ENCODE data around the gene RBMX2.
"Not testable (repeated sequence)": the region's sequence is repeated elsewhere in the genome, so short reads cannot be mapped to it uniquely, and the experiment has no call there.

RBMX2 gene, protein sequence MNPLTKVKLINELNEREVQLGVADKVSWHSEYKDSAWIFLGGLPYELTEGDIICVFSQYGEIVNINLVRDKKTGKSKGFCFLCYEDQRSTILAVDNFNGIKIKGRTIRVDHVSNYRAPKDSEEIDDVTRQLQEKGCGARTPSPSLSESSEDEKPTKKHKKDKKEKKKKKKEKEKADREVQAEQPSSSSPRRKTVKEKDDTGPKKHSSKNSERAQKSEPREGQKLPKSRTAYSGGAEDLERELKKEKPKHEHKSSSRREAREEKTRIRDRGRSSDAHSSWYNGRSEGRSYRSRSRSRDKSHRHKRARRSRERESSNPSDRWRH
- long read RNA-seq, donor 1, transcript RBMX2-201 (6 exons, 1,528 nt), result major isoform, 5 of 22 reads
- long read RNA-seq, donor 1, partial matches to known transcripts, result 15 of 22 reads
- long read RNA-seq, donor 1, other reads (novel, unspliced or antisense), result 0 of 22 reads
- long read RNA-seq, donor 2, partial matches to known transcripts, result 12 of 18 reads
- long read RNA-seq, donor 2, other reads (novel, unspliced or antisense), result 0 of 18 reads
- long read RNA-seq, donor 3, partial matches to known transcripts, result 7 of 13 reads
- long read RNA-seq, donor 3, other reads (novel, unspliced or antisense), result 0 of 13 reads
- long read RNA-seq, donor 4, partial matches to known transcripts, result 15 of 27 reads
- long read RNA-seq, donor 4, other reads (novel, unspliced or antisense), result 0 of 27 reads
- long read RNA-seq, donor 5, transcript RBMX2-203 (4 exons, 729 nt), result major isoform, 6 of 22 reads
- long read RNA-seq, donor 5, partial matches to known transcripts, result 14 of 22 reads
- long read RNA-seq, donor 5, other reads (novel, unspliced or antisense), result 0 of 22 reads
- long read RNA-seq, donor 6, partial matches to known transcripts, result 9 of 15 reads
- long read RNA-seq, donor 6, other reads (novel, unspliced or antisense), result 0 of 15 reads
- long read RNA-seq, donor 7, transcript RBMX2-201 (6 exons, 1,528 nt), result major isoform, 6 of 35 reads
- long read RNA-seq, donor 7, transcript RBMX2-203 (4 exons, 729 nt), result major isoform, 6 of 35 reads
- long read RNA-seq, donor 7, partial matches to known transcripts, result 21 of 35 reads
- long read RNA-seq, donor 7, other reads (novel, unspliced or antisense), result 0 of 35 reads
- long read RNA-seq, donor 8, transcript RBMX2-203 (4 exons, 729 nt), result major isoform, 6 of 21 reads
- long read RNA-seq, donor 8, partial matches to known transcripts, result 11 of 21 reads
- long read RNA-seq, donor 8, other reads (novel, unspliced or antisense), result 0 of 21 reads

DNA sequence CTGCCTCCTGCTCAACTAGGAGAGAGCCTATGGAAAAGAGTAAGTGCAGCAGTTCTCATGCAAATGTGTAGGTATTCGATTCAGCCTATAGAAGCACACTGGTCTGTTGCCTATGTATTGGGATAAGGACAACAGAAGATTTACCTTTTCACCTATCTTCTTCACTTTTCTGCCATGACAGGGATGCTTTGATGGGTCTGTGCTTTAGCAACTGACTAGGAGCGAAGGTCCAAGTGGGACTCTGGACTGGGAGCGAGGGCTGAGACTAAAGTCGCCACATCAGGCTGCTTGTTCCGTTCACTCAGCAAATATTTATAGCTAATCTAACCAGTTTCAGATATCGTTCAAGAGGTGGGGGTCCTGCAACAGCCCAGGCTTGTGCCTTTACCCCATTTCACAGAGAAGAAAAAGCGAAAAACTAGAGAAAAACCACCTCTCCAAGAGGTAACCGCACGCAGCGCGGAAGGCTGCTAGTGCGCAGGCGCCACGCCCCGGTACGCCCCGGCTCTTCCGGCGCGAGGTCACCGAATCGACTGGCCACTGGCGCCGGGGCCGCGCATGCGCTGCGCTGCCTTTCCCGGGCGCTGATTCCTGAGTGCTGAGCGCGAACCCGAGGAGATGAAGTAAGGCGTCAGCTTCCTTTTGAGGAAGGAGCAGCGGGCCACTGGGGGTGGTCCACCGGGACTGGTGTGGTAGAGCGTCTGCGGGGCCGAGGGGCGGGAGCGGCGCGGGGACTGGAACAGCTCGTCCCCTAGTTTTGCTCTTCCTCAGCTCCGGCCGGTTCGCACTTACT, at the start of gene RBMX2:
Gene RBMX2, plus strand, starts transcription at position 573 of the 793 bp plus-strand sequence. Its CDS starts 46 bp downstream, at position 619.
- peak; percentile 72 for DNase-seq

DNA sequence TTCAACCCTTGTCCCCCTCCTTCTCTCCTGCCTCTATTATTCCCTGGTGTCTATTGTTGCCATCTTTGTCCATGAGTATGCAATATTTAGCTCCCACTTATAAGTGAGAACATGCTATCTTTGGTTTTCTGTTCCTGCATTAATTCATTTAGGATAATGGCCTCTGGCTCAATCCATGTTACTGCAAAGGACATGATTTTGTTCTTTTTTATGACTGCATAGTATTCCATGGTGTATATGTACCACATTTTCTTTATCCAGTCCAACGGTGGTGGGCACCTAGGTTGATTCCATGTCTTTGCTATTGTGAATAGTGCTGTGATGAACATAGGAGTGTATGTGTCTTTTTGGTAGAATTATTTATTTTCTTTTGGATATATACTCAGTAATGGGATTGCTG, 49.7 kb upstream of the RBMX2 start:
- DNase-seq, result not testable (repeated sequence)

DNA sequence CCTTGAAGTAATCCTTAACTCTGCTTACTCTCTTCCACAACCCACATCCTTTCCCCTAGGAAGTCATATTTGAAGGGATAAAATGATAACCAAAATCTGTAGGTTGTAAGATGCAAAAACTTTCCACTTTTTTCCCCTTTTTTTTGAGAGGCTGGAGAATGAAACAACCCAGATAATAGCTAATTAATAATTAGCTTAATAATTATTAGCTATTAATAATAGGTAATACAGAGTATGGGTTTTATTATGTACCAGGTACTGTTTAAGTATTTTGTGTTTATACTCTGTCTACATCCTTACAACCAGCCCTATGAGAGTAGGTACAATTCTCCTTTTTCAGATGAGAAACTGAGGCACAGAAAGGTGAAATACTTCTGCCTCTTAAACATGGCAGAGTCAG, 25.7 kb upstream of the RBMX2 start:
- DNase-seq, result no peak

DNA sequence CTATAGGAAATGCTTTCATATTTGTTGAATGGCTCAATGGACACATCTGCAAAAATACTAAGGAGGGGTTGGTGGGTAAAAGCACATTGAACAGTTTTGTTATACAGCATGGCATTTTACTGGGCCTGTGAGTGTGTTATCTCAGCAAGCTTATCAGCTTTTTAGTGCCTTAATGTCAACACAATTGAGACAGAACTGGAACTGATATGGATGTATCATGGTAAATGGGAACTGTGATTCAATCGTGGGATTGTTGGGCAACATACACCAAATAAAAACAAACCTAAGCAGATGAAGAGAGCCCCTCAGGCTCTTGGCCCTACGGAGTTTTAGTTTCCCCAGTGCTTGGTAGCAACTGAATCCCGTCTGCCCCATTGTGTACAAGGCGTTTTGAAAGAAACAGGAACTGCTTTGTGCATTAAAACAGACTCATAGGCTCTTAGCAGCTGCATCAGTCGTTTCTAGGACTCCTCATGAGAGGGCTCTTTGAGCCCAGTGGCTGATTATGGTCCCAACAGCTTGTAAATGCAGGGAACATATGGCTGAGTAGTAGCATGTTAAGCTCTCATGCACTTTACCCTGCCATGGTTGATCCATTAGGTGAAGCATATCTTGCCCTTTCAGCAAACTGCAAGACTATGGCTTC, 23.6 kb upstream of the RBMX2 start:
- no peak for DNase-seq

DNA sequence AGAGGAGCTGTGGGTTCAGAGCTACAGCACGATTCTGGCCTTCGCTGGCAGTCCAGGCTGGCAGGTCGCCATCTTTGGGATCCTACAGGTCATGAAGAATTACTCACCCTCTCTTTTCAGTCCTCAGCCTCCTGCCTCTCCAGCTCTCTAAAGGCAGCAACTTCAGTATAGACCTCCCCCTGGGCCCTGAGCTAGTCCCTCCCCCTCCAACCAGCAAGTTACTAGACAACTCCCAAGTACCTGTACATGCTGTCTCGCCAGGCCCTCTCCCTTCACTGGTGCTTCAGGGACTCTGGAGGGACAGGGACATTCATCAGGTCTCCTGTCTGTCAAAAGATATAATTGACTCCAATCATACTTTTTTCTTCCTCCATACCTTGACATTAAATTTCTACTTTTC, 16.3 kb upstream of the RBMX2 start, which contains the start of gene GPR119:
Gene GPR119, minus strand, starts transcription at position 155 of the 400 bp plus-strand sequence. CDS start 227 bp downstream, outside the sequence.
- no peak for DNase-seq

DNA sequence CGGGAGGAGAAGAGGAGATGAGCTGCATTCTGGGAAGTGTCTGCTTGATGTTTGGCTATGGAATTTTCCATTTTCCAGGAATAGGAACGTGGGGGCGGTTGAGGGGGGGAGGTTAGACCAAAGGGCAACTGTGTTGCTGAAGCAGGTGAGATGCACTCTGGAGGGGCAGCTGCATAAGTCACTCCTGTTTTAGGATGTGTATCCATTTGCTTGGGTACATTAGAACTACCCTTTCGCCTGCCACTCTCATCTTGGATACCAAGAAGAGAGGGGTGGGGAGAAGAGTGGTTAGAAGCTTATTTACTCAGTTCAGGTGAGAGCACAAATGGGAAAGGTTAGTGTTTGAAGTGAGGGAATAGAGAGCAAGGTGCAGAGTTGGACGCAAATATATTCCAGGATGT, 15.4 kb upstream of the RBMX2 start:
- no peak for DNase-seq

DNA sequence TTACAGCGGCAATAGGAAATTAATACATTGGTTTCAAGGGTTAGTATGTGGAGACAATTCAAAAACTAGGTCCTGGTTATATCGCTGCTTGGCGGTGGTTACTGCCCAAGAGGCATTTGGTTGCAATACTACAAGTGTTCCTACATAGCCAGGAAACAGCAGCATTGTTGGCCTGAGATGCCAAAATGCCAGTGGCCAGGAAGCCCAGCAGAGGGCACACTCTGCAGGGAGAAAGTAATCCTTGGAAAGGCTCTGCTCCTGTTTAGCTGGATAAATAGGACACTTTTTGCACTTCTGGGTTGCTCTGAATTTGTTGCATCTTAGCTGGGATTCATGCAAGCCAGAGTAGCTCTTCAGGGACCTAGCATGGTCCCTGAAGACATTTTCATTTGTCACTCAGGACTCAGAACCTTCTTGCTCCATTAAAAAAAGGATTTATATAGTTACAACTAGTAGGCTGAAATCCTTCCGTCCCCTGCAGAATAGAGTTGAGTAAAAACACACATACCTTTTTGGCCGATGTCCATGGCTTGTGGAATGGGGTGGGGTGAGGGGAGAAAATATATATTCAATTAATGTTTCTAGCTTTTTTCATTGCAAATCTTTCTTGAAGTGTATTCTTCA, 8.2 kb upstream of the RBMX2 start:
- peak; percentile 5 for DNase-seq

DNA sequence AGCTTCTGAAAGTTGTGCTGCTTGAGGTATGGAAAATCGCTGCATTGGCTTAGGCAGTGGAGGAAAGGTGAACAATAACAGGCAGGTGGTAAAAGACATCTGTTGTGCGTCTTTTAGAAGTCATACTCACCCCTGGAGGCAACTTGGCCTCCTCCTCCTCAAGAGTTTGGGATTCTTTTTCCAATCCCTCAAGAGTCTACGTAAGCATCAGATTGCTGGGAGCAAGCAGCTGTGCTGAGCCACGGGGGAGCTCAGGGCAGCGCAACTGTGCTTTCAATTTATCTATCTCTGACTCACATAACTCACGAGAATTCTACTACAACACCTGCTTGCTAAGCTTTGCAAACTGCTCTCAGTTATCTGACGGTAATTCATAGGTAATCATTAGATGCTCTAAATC, 6.4 kb upstream of the RBMX2 start:
- no peak for DNase-seq

DNA sequence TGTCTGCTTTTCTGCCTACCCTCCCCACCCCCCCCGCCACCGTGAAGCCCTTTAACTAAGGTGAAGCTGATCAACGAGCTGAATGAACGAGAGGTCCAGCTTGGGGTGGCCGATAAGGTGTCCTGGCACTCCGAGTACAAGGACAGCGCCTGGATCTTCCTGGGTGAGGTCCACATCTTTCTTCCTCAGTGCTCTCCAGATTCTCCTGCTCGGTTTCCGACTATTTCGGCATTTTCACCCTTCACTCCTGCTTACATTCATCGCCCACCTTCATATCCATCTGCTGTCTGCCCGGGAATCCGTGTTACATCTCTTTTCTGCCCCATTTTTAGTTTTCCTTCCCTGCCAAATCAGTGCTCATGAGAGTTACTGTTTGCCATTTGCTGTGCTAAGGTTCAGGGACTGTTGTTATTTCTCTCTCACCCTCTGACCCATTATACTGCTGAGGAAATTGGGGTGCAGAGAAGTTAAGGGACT, 459 bp downstream of the RBMX2 start:
- no peak for DNase-seq

DNA sequence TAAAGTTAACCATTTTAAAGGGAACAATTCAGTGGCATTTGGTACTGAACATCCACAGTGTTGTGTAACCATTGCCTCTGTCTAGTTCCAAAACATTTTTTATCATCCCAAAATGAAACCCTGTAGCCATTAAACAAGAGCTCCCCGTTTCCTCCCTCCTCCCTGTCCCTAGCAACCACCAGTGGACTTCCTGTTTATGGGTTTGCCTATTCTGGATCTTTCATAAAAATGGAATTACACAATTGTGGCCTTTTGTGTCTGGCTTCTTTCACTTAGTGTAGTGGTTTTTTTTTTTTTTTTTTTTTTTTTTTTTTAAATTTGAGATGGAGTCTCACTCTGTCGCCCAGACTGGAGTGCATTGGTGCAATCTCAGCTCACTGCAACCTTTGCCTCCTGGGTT, 11.6 kb downstream of the RBMX2 start:
- DNase-seq, result no peak

DNA sequence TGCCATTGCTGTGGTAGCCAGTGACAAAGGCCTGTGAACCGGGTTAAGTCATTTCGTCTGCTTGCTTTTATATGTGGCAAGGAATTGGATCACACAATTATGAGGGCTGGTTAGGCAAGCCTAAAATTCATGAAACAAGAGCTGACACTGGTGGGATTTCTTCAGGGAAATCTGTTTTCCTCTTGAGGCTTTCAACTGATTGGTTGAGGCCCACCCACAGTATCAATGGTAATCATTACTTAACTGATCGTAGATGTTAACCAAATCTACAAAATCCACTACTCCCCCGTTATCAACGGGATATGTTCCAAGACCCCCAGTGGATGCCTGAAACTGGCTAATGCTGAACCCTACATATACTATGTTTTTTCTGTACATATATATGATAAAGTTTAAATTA, 13.0 kb downstream of the RBMX2 start:
- no peak for DNase-seq

DNA sequence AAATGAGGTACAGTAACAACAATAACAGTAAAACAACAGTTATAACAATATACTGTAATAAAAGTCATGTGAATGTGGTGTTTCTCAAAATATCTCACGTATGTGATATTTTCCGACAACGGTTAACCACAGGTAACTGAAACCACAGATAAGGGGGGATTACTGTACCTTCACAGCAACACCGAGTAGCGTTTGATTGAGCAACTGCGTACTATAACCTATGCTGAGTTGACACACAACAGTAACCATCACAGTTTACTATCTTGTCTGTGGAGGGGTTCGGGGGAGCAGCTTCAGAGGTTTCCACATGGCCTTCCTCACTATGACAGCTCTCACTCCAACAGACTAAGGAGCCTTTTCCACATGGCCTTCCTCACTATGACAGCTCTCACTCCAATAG, 13.4 kb downstream of the RBMX2 start:
- no peak for DNase-seq

DNA sequence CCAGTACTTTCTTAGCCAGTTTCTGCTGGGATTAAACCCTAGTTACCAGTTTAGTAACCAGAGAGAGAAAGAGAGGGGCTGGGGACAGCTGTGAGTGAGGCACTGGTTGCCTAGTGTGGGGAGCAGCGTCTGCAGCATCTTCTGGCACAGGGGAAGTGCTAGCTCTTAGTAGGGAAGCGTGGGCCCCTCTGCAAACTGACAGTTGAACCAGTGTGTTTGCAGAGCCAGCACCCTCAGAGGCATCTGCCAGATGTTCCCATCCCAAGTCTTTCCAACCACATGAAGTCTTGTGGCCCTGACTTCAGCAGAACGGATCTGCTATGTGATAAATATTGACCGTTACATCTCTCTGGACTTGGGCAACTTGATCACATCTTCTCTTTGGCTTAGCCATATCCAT, 15.0 kb downstream of the RBMX2 start:
- no peak for DNase-seq

DNA sequence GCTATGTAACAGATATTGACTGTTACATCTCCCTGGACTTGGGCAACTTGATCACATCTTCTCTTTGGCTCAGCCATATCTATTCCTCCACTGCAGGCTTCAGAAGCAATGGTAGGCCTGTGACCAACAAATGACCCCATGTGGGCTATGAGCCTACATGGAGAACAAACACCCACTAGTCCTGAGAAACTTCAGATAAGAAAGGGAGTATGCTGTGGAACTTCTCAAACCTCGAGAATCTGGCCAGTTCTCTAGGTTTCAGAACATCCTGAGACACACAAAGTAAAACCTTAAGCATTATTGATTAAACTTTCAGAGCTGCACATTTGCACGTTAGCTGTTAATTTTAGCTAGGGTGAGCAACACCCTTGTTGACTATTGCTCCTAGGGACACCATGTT, 16.3 kb downstream of the RBMX2 start:
- DNase-seq, result no peak

DNA sequence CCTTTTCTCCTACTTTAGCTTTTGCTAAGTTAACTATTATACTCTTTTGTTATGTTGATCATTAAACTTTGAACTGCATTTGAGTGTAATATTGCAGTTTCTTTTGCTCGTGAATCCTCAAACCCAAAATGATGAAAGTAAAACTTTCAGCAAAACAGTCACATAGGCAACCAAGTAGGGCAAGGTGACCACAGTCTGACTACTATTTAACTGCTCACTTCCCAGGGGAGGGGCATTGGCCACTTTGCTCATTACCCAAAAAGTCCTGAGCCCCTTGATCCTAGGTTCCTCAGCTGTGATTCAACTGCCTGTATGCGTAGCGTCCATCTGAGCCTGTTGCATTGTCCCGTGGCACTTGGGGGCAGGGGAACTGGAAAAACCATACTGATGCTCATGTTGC, 17.0 kb downstream of the RBMX2 start:
- DNase-seq, result no peak

DNA sequence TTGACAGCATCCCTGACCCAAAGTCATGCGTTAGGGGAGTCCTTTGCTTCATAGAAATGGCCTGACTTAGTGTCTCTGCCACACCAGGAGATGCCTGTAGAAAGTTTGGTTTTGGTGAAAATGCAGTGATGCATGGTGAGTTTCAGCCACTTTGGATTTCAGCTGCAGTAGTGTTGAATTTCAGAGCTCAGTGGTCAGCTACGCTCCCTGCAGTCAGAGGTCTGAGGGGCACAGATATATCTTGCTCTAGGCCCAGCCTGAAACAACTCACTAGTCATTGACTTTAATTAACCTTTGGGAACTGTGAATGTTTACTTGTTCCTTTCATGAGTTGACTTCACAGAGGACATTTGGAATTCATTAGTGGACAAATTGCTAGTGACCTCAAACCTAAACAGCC, 17.5 kb downstream of the RBMX2 start:
- no peak for DNase-seq

DNA sequence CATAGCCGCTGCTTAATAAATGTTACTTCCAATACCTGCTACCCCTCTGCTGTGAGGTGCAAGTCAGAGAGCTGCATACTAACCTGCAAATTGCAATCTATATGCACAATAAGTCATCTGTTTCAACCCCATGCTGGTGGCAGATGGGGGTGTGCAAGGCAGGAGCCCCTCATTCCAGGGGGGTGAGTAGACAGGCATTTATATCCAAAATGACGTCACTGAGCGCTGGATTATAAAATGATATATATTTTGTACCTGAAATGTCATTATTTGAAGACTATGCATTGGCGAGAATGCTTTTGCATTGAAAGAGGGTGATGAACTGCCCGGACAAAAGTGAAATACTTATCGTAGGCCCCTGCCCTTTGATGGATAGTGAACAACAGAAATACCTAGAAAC, 24.7 kb downstream of the RBMX2 start:
- no peak for DNase-seq

DNA sequence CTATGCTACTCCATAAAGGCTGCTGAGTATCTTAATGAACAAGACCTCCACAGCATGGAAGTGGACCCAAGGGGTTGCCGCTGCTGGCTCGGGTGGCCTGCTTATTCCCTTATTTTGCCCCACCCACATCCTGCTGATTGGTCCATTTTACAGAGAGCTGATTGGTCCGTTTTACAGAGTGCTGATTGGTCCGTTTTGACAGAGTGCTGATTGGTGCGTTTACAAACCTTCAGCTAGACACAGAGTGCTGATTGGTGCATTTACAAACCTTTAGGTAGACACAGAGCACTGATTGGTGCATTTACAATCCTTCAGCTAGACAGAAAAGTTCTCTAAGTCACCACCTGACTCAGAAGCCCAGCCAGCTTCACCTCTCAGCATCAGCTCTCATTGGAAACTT, 27.4 kb downstream of the RBMX2 start:
- DNase-seq, result not testable (repeated sequence)

DNA sequence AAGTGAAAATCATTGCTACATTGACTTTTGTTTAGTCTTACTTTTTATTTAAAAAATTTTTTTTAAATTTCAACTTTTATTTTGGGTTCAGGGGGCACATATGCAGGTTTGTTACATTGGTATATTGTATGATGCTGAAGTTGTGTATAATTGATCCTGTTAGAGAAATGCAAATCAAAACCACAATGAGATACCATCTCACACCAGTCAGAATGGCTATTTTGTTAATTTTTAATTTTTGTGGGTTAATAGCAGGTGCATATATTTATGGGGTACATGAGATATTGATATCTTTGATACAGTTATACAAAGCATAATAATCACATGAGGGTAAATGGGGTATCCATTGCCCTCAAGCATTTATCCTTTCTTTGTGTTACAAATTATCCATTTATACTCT, 34.1 kb downstream of the RBMX2 start:
- no peak for DNase-seq

DNA sequence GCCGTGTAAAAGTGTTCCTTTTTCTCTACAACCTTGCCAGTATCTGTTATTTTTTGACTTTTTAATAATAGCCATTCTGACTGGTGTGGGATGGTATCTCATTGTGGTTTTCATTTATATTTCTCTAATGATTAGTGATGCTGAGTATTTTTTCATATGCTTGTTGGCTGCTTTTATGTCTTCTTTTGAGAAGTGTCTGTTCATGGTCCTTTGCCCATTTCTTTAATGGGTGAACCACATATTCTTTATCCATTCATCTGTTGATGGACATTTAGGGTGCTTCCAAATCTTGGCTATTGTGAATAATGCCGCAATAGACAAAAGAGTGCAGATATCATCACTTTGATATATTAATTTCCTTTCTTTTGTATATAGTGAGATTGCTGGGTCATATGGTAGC, 36.2 kb downstream of the RBMX2 start:
- DNase-seq, result not testable (repeated sequence)

DNA sequence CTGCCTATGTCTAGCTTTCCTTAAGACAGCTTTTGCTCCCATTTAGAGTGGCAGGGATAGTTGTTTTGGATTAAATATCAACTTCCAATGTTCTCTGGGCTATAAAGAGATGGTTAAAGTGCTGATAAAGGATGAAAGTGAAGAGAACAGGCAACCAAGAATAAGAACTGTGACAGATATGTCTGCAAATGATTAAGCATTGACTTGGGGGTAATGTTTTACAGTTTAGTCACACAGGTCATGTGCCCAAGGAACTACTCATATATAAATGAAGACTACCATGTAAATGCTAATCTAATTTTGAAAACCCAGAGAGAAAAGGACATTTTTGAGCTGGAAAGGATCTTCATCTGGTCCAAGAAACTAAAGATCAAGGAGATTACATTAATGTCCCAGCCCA, 42.1 kb downstream of the RBMX2 start:
- DNase-seq, result no peak
